Measurements from ENCODE around the gene ETAA1.

GRCh38 chr2:67412424-67412823, 15.3 kb downstream of the ETAA1 start:
- TF ChIP-seq POLR2A (IDR thresholded peaks at IDR 0.05): no peak
- no peak for TF ChIP-seq CTCF (IDR thresholded peaks at IDR 0.05)

Measured in esophagus squamous epithelium (tissue), 4 donors.